ENCODE data around the gene TMA16. TPM values are rescaled to one million over a fixed set of nuclear protein-coding genes. Genes with fewer than 3 reads are reported as not detected.

The TMA16 gene
- total RNA-seq, 1 donor from 2014 or later: 78.5 TPM

DNA sequence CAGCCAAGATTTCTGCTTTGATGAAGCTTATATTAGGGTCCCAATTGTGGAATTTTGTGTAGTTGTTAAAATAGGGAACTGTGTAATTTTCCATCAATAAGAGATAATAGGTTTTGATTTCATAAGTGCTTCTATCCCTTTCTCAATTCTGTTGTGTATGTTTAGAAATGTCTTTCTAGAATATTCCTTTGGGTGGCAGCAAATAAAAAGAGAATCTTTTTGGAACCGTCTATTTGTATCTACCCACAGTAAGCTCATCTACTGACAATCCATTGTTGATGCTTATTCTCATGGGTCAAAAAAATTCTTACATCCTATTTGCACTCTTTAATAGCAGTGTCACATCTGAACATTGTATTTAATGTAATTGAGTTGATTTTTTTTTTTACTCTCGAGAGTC, 61.7 kb downstream of the TMA16 start:
- Histone ChIP-seq H3K4me2 (no peak overlapping the region), H3K4me3 (no peak overlapping the region), H3F3A (ENCODE audit: low read depth) (no peaks in the 10 kb centered on the region), H3K4me1 (no peaks in the 10 kb centered on the region), H2AFZ (replicated peaks) (no peak overlapping the region), H3K27ac (no peak overlapping the region), H3K9me3 (ENCODE audit: low read depth) (no peaks in the 10 kb centered on the region), H3K36me3 (peaks cover 6% of the 10 kb centered on the region), H3K9ac (no peak overlapping the region), H3K79me2 (ENCODE audit: low read depth) (no peaks in the 10 kb centered on the region), H4K20me1 (ENCODE audit: low read depth) (no peaks in the 10 kb centered on the region), H3K27me3 (no peaks in the 10 kb centered on the region)
- H3K36me3 Mint-ChIP-seq: no peaks in the 10 kb centered on the region
- TF ChIP-seq EZH2 (IDR thresholded peaks at IDR 0.05): no peak
- TF ChIP-seq, protein P1, sequence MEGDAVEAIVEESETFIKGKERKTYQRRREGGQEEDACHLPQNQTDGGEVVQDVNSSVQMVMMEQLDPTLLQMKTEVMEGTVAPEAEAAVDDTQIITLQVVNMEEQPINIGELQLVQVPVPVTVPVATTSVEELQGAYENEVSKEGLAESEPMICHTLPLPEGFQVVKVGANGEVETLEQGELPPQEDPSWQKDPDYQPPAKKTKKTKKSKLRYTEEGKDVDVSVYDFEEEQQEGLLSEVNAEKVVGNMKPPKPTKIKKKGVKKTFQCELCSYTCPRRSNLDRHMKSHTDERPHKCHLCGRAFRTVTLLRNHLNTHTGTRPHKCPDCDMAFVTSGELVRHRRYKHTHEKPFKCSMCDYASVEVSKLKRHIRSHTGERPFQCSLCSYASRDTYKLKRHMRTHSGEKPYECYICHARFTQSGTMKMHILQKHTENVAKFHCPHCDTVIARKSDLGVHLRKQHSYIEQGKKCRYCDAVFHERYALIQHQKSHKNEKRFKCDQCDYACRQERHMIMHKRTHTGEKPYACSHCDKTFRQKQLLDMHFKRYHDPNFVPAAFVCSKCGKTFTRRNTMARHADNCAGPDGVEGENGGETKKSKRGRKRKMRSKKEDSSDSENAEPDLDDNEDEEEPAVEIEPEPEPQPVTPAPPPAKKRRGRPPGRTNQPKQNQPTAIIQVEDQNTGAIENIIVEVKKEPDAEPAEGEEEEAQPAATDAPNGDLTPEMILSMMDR (IDR thresholded peaks at IDR 0.05): peak; percentile 42
- no peak for TF ChIP-seq EZH2phosphoT487 (IDR thresholded peaks at IDR 0.05)
- H3K9me3 Mint-ChIP-seq: no peaks in the 10 kb centered on the region
- no peak for DNase-seq (ENCODE audit: low spot score)
- H3K27ac Mint-ChIP-seq: no peak overlapping the region
- H3K4me1 Mint-ChIP-seq: no peaks in the 10 kb centered on the region
- H3K27me3 Mint-ChIP-seq (ENCODE audit: insufficient read depth, low read depth): no peaks in the 10 kb centered on the region
- H3K4me3 Mint-ChIP-seq: no peak overlapping the region

- Mint-ChIP-seq H3K4me3 (no peak overlapping the region), H3K9me3 (no peaks in the 10 kb centered on the region), H3K27me3 (ENCODE audit: insufficient read depth, low read depth) (no peaks in the 10 kb centered on the region), H3K36me3 (no peaks in the 10 kb centered on the region), H3K4me1 (no peaks in the 10 kb centered on the region), H3K27ac (no peak overlapping the region)
- Histone ChIP-seq H4K20me1 (ENCODE audit: low read depth) (no peaks in the 10 kb centered on the region), H3K4me1 (no peaks in the 10 kb centered on the region), H3K36me3 (peaks cover 6% of the 10 kb centered on the region), H3K27ac (no peak overlapping the region), H3K79me2 (ENCODE audit: low read depth) (no peaks in the 10 kb centered on the region), H3K4me2 (no peak overlapping the region), H3K9ac (no peak overlapping the region), H2AFZ (replicated peaks) (no peak overlapping the region), H3F3A (ENCODE audit: low read depth) (no peaks in the 10 kb centered on the region), H3K4me3 (no peak overlapping the region), H3K9me3 (ENCODE audit: low read depth) (no peaks in the 10 kb centered on the region), H3K27me3 (no peaks in the 10 kb centered on the region)
- no peak for TF ChIP-seq EZH2 (IDR thresholded peaks at IDR 0.05)
- no peak for TF ChIP-seq EZH2phosphoT487 (IDR thresholded peaks at IDR 0.05)
- TF ChIP-seq, protein P1 (IDR thresholded peaks at IDR 0.05): no peak
- no peak for DNase-seq (ENCODE audit: low spot score)
Observed at GRCh38 chr4:163556650-163557391, 62.3 kb downstream of the TMA16 start.

- Mint-ChIP-seq H3K27me3 (ENCODE audit: insufficient read depth, low read depth) (no peaks in the 10 kb centered on the region), H3K9me3 (peaks cover 3% of the 10 kb centered on the region), H3K36me3 (no peaks in the 10 kb centered on the region), H3K4me1 (no peaks in the 10 kb centered on the region), H3K27ac (no peak overlapping the region), H3K4me3 (no peak overlapping the region)
- no peaks in the 10 kb centered on the region for H3K4me1 ChIP-seq
- DNase-seq (ENCODE audit: low spot score): no peak
- TF ChIP-seq EZH2phosphoT487 (IDR thresholded peaks at IDR 0.05) (no peak), EZH2 (IDR thresholded peaks at IDR 0.05) (no peak)
- TF ChIP-seq, protein P1 (IDR thresholded peaks at IDR 0.05): no peak
- H3K4me2 ChIP-seq: no peak overlapping the region
- H3K27ac ChIP-seq: no peak overlapping the region
- H2AFZ ChIP-seq (replicated peaks): no peak overlapping the region
- H3K36me3 ChIP-seq: peaks cover 6% of the 10 kb centered on the region
- H3K9ac ChIP-seq: no peak overlapping the region
- no peaks in the 10 kb centered on the region for H3F3A ChIP-seq (ENCODE audit: low read depth)
- H3K79me2 ChIP-seq (ENCODE audit: low read depth): no peaks in the 10 kb centered on the region
- no peaks in the 10 kb centered on the region for H3K27me3 ChIP-seq
- H3K4me3 ChIP-seq: no peak overlapping the region
- H3K9me3 ChIP-seq (ENCODE audit: low read depth): no peaks in the 10 kb centered on the region
- H4K20me1 ChIP-seq (ENCODE audit: low read depth): no peaks in the 10 kb centered on the region
Observed at GRCh38 chr4:163558539-163559044, 64.1 kb downstream of the TMA16 start.

All from neural progenitor cell (in vitro differentiated cells).